Colonic mucosa (tissue), 4 donors: ENCODE measurements around the gene IL1RAPL2. TPM values are rescaled to one million over a fixed set of nuclear protein-coding genes. Genes with fewer than 3 reads are reported as not detected.
"Not testable (repeated sequence)": the region's sequence is repeated elsewhere in the genome, so short reads cannot be mapped to it uniquely, and the experiment has no call there.

Source experiments
- DNase-seq: peaks from one replicate; pipeline ENCODE4 v3.0.0-alpha.2; 2020
- H3K27ac ChIP-seq: fragments of 200-600 bp; one replicate; pipeline ENCODE4 v1.8.0; 2021
- H3K27me3 ChIP-seq: fragments of 200-600 bp; one replicate; pipeline ENCODE4 v1.8.0; 2021
- H3K36me3 ChIP-seq: fragments of 200-600 bp; one replicate; pipeline ENCODE4 v1.8.0; 2021
- H3K4me1 ChIP-seq: fragments of 200-600 bp; one replicate; pipeline ENCODE4 v1.8.0; 2021; ENCODE audit warnings: mild to moderate bottlenecking
- H3K4me3 ChIP-seq: fragments of 200-600 bp; one replicate; pipeline ENCODE4 v1.8.0; 2021
- H3K9ac ChIP-seq, 2 donors: one replicate each; pipeline ENCODE4 v1.7.0; 2013; ENCODE audit warnings: control low read depth in 2 of 2, low read depth in 2 of 2, low read length in 2 of 2
- H3K9me3 ChIP-seq: fragments of 200-600 bp; one replicate; pipeline ENCODE4 v1.8.0; 2021
- CTCF ChIP-seq: fragments of 200-600 bp; IDR thresholded peaks from one replicate; pipeline ENCODE4 v1.8.0; 2022; ENCODE audit warnings: antibody characterized with exemption, mild to moderate bottlenecking
- intact Hi-C: fragments of 100-400 bp; cut with DNase I; formaldehyde crosslinking; loops from one replicate; pipeline ENCODE4 v1.14.1; 2022
- total RNA-seq, 2 donors: library from RNA; stranded (reverse); fragmentation: NEBNext Ultra II Directional in 1 of 2; extraction: Animal tissue kit (Norgen Biotek cat#: 25700) in 1 of 2; gene quantifications; one replicate each; pipeline ENCODE4 v1.2.1, GENCODE V29; 2021
- donor health status: healthy.
- donor health status: DM: no; HTN: no; CAD: no.
- donor health status: DM: no; HTN: no; CAD: no.

The IL1RAPL2 gene
- total RNA-seq, 2 donors from 2014 or later, result not detected

- intact Hi-C loops, result no loop called here
- Histone ChIP-seq H3K4me1 (no peaks in the 10 kb centered on the region), H3K9ac (no peak overlapping the region), H3K9me3 (no peaks in the 10 kb centered on the region), H3K36me3 (no peaks in the 10 kb centered on the region), H3K27ac (no peak overlapping the region), H3K27me3 (no peaks in the 10 kb centered on the region), H3K4me3 (no peak overlapping the region)
- no peak for DNase-seq
- no peak for TF ChIP-seq CTCF
Measured at GRCh38 chrX:105017641-105018040, 451.6 kb downstream of the IL1RAPL2 start.

- Histone ChIP-seq H3K4me3 (no peak overlapping the region), H3K4me1 (no peaks in the 10 kb centered on the region), H3K36me3 (no peaks in the 10 kb centered on the region), H3K9ac (no peak overlapping the region), H3K27ac (no peak overlapping the region), H3K9me3 (no peaks in the 10 kb centered on the region), H3K27me3 (no peaks in the 10 kb centered on the region)
- intact Hi-C loops, result no loop called here
- no peak for TF ChIP-seq CTCF
- no peak for DNase-seq
Measured at GRCh38 chrX:105018865-105019264, 452.9 kb downstream of the IL1RAPL2 start.

GRCh38 chrX:105028962-105029361 lies 463.0 kb downstream of the IL1RAPL2 start:
- H3K9ac ChIP-seq, DNase-seq, H3K27ac ChIP-seq, intact Hi-C loops, H3K36me3 ChIP-seq, H3K27me3 ChIP-seq, H3K4me1 ChIP-seq, H3K4me3 ChIP-seq, H3K9me3 ChIP-seq: not testable (repeated sequence)

- intact Hi-C loops, result no loop called here
- H3K27me3 ChIP-seq, result no peaks in the 10 kb centered on the region
- DNase-seq, result no peak
- no peaks in the 10 kb centered on the region for H3K9me3 ChIP-seq
- no peak overlapping the region for H3K27ac ChIP-seq
- H3K36me3 ChIP-seq, result no peaks in the 10 kb centered on the region
- H3K4me1 ChIP-seq, result no peaks in the 10 kb centered on the region
- no peak overlapping the region for H3K4me3 ChIP-seq
- no peak for TF ChIP-seq CTCF
- H3K9ac ChIP-seq, result no peak overlapping the region
Measured at GRCh38 chrX:105038672-105039328, 472.8 kb downstream of the IL1RAPL2 start.

GRCh38 chrX:105050921-105051320 lies 484.9 kb downstream of the IL1RAPL2 start:
- Histone ChIP-seq H3K4me3 (no peak overlapping the region), H3K36me3 (no peaks in the 10 kb centered on the region), H3K4me1 (no peaks in the 10 kb centered on the region), H3K27ac (no peak overlapping the region), H3K27me3 (no peaks in the 10 kb centered on the region), H3K9me3 (no peaks in the 10 kb centered on the region), H3K9ac (no peak overlapping the region)
- DNase-seq, result no peak
- no peak for TF ChIP-seq CTCF
- intact Hi-C loops, result no loop called here

DNA sequence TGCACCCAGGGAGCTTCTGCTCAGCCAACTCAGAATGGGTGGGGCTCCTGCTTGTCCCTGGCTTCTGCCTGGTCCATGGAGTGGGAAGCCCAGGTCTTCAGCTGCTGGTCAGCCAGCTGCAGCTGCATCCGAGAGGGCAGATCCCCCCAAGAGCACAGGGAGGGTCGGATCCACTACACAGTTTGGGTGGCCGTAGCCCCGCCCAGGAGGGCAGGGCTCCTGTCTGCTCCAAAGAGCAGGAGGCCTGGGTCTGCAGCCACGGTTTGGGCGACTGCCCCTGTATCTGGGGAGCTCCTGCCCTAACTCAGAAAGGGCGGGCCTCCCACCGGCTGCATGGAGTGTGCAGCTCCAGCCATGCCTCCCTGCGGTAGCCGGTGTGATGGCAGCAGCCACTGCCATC lies 485.4 kb downstream of the IL1RAPL2 start:
- no peaks in the 10 kb centered on the region for H3K4me1 ChIP-seq
- H3K36me3 ChIP-seq, result no peaks in the 10 kb centered on the region
- H3K27me3 ChIP-seq, result no peaks in the 10 kb centered on the region
- intact Hi-C loops, result no loop called here
- H3K4me3 ChIP-seq, result no peak overlapping the region
- no peak overlapping the region for H3K9ac ChIP-seq
- TF ChIP-seq CTCF, result no peak
- no peak overlapping the region for H3K27ac ChIP-seq
- H3K9me3 ChIP-seq, result no peaks in the 10 kb centered on the region
- no peak for DNase-seq
